Osteoblast (primary cell): Measurements from ENCODE around the gene ADARB2. TPM values are rescaled to one million over a fixed set of nuclear protein-coding genes. Genes with fewer than 3 reads are reported as not detected.

ENCODE experiments used
- DNase-seq: peaks from one replicate; pipeline ENCODE4 v3.0.0; 2011; ENCODE audit warnings: low spot score, mixed read lengths; ENCODE audit not compliant: insufficient read length; ENCODE audit errors: missing footprints
- H2AFZ ChIP-seq: 2 replicates; pipeline ENCODE4 v1.6.0; 2011; ENCODE audit warnings: mild to moderate bottlenecking, low read length
- H3K27ac ChIP-seq: 2 replicates; pipeline ENCODE4 v1.5.1; 2011; ENCODE audit warnings: mild to moderate bottlenecking, low read depth, low read length, moderate library complexity
- H3K27me3 ChIP-seq: 2 replicates; pipeline ENCODE4 v1.6.0; 2012; ENCODE audit warnings: mild to moderate bottlenecking, control low read depth, inconsistent platforms, low read length, moderate library complexity; ENCODE audit not compliant: insufficient read depth
- H3K36me3 ChIP-seq: 2 replicates; pipeline ENCODE4 v1.5.1; 2011; ENCODE audit warnings: mild to moderate bottlenecking, low read length, control low read depth, moderate library complexity; ENCODE audit not compliant: insufficient read depth
- H3K4me1 ChIP-seq: 2 replicates; pipeline ENCODE4 v1.5.1; 2011; ENCODE audit warnings: mild to moderate bottlenecking, low read length, control low read depth, moderate library complexity; ENCODE audit not compliant: insufficient read depth
- H3K4me2 ChIP-seq: 2 replicates; pipeline ENCODE4 v1.6.0; 2011; ENCODE audit warnings: mild to moderate bottlenecking, low read length; ENCODE audit not compliant: insufficient read depth
- H3K4me3 ChIP-seq: fragments of 200-600 bp; sonication (generic); 3 replicates; pipeline ENCODE4 v1.5.1; 2012; ENCODE audit warnings: mild to moderate bottlenecking, low read length, inconsistent platforms; ENCODE audit not compliant: insufficient read depth
- H3K79me2 ChIP-seq: 2 replicates; pipeline ENCODE4 v1.6.0; 2012; ENCODE audit warnings: mild to moderate bottlenecking, low read length, control low read depth, inconsistent platforms; ENCODE audit not compliant: insufficient read depth
- H3K9me3 ChIP-seq: 2 replicates; pipeline ENCODE4 v1.5.1; 2011; ENCODE audit warnings: low read depth, low read length, control low read depth
- H4K20me1 ChIP-seq: 2 replicates; pipeline ENCODE4 v1.6.0; 2012; ENCODE audit warnings: mild to moderate bottlenecking, low read length, control low read depth; ENCODE audit not compliant: insufficient read depth
- CTCF ChIP-seq: IDR thresholded peaks from 2 replicates; pipeline ENCODE4 v1.5.1; 2011; ENCODE audit warnings: mild to moderate bottlenecking, low read depth, low read length, moderate library complexity; ENCODE audit errors: extremely low read depth
- total RNA-seq: library from RNA; depleted of rRNA; stranded (reverse); fragments of >200 nt; gene quantifications from 2 replicates; pipeline ENCODE4 v1.2.3, GENCODE V29; 2012

The ADARB2 gene
- total RNA-seq, 1 donor, result not detected

- Histone ChIP-seq H4K20me1 (no peaks in the 10 kb centered on the region), H3K4me1 (no peaks in the 10 kb centered on the region), H3K4me3 (no peak overlapping the region), H3K27ac (no peak overlapping the region), H3K4me2 (no peak overlapping the region), H3K79me2 (no peaks in the 10 kb centered on the region), H3K27me3 (no peaks in the 10 kb centered on the region), H2AFZ (no peak overlapping the region), H3K9me3 (no peaks in the 10 kb centered on the region), H3K36me3 (no peaks in the 10 kb centered on the region)
- DNase-seq, result no peak
- TF ChIP-seq CTCF, result no peak
Measured at GRCh38 chr10:1574719-1575118, 162.6 kb downstream of the ADARB2 start.

GRCh38 chr10:1573981-1574380 lies 163.3 kb downstream of the ADARB2 start:
- H3K27ac ChIP-seq, result no peak overlapping the region
- H3K27me3 ChIP-seq, result no peaks in the 10 kb centered on the region
- H3K9me3 ChIP-seq, result no peaks in the 10 kb centered on the region
- H3K36me3 ChIP-seq, result no peaks in the 10 kb centered on the region
- no peaks in the 10 kb centered on the region for H3K4me1 ChIP-seq
- H3K79me2 ChIP-seq, result no peaks in the 10 kb centered on the region
- TF ChIP-seq CTCF, result no peak
- H4K20me1 ChIP-seq, result no peaks in the 10 kb centered on the region
- H3K4me3 ChIP-seq, result no peak overlapping the region
- H2AFZ ChIP-seq, result no peak overlapping the region
- no peak overlapping the region for H3K4me2 ChIP-seq
- no peak for DNase-seq

DNA sequence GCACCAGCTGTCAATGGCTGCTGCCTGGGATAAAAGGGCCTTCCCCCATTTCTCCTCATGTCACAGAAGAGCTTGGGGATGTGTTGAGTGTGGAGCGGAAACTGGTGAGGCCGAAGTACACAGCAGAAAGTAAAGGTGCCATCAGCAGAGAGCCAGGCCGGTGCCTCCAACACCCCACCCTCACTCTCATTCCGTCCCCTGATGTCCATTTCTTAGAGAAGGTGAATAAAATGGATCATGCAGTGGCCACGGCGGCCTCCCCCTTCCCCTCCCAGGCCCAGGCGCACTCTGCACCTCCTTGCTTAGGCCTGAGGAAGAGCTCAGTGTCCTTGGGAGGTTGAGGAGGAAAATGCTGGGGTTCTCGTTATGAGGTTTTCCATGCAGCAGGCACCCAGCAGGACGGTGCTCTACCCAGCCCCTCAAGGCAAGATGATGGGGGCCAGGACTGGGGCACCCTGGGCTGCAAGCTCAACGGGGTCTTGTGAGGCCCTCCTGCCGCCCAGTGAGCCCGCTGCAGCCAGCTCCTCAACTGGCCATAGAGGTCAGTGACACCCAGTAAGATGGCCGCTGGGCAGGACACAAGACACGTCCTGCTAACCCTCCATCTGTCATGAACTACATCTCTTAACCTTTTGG lies 163.9 kb downstream of the ADARB2 start:
- no peaks in the 10 kb centered on the region for H3K36me3 ChIP-seq
- H2AFZ ChIP-seq, result no peak overlapping the region
- no peaks in the 10 kb centered on the region for H4K20me1 ChIP-seq
- H3K4me1 ChIP-seq, result no peaks in the 10 kb centered on the region
- H3K9me3 ChIP-seq, result no peaks in the 10 kb centered on the region
- H3K4me3 ChIP-seq, result no peak overlapping the region
- no peak for TF ChIP-seq CTCF
- H3K27ac ChIP-seq, result no peak overlapping the region
- no peak overlapping the region for H3K4me2 ChIP-seq
- H3K79me2 ChIP-seq, result no peaks in the 10 kb centered on the region
- H3K27me3 ChIP-seq, result no peaks in the 10 kb centered on the region
- no peak for DNase-seq

DNA sequence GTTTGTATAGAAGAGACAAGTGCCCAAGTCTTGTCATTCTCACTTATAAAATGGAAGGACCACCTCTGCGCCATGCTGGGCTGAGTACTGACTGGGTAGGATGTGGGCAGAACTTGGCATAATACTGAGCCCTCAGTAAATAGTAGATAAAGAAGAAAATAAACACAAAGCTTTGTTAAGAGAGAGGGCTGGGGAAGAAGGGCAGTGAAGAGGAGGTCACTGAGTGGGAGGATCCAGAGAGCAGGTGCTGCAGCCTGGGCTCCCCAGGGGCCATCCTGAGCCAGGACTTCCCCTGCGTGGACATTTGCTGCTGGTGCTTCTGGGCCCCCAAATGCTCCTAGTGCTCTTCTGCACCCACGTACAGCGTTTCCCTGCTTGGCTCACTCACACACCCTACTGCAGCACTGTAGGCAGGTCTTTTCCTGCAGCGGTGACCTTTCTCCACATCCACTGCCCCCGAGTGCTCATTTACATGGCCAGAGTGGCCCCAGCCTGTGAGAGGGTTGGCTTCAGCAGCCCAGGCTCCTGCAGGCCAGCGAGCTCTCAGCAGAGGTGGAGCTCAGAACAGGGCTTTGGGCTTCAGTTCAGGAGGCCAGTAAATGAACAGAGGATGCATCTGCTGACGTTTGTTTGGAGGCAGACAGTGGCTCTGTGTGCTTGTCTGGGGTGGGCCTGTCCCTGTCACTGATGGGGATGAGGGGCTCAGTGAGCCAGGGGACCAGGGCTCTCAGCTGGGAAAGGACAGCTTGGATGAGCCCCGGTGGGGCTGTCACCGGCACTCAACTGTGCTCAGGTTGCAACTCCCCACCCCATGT lies 164.6 kb downstream of the ADARB2 start:
- H3K4me1 ChIP-seq, result no peaks in the 10 kb centered on the region
- H3K9me3 ChIP-seq, result no peaks in the 10 kb centered on the region

More for the DNA sequence above, 164.6 kb downstream of the ADARB2 start:
- DNase-seq, result no peak
- no peaks in the 10 kb centered on the region for H3K27me3 ChIP-seq
- TF ChIP-seq CTCF, result no peak
- H3K27ac ChIP-seq, result no peak overlapping the region
- no peak overlapping the region for H3K4me3 ChIP-seq
- H2AFZ ChIP-seq, result no peak overlapping the region
- no peak overlapping the region for H3K4me2 ChIP-seq
- H3K36me3 ChIP-seq, result no peaks in the 10 kb centered on the region
- H4K20me1 ChIP-seq, result no peaks in the 10 kb centered on the region
- no peaks in the 10 kb centered on the region for H3K79me2 ChIP-seq
